CD14-positive monocyte (primary cell): ENCODE measurements around the gene CD200. TPM values are rescaled to one million over a fixed set of nuclear protein-coding genes. Genes with fewer than 3 reads are reported as not detected.
A peak's percentile ranks its signal among the peaks of the same experiment; 100 is the strongest.

Experiments used
- DNase-seq, 3 donors: peaks; one replicate each; pipeline ENCODE4 v3.0.0-alpha.2; 2011 to 2022
- H2AFZ ChIP-seq: 2 replicates; pipeline ENCODE4 v1.6.0; 2012; ENCODE audit warnings: mild to moderate bottlenecking, low read depth, low read length, inconsistent platforms; ENCODE audit not compliant: insufficient read depth, poor library complexity, severe bottlenecking
- H3K27ac ChIP-seq, 2 donors: 1 replicate in 1 of 2; 2 replicates in 1 of 2; pipeline ENCODE4 v1.5.1; 2012 to 2013; ENCODE audit warnings: low read length in 2 of 2, control low read depth in 1 of 2, inconsistent platforms in 1 of 2, low read depth in 1 of 2, mild to moderate bottlenecking in 1 of 2
- H3K27me3 ChIP-seq, 2 donors: one replicate each; pipeline versions ENCODE4 v1.6.0 to v1.6.1; 2011 to 2013; ENCODE audit warnings: low read length in 2 of 2; ENCODE audit not compliant: control insufficient read depth in 2 of 2, insufficient read depth in 2 of 2
- H3K36me3 ChIP-seq, 2 donors: replicated peaks in 1 of 2; 1 replicate in 1 of 2; 2 replicates in 1 of 2; pipeline versions ENCODE4 v1.5.1 to v1.6.1; 2012 to 2013; ENCODE audit warnings: low read length in 2 of 2, control low read depth in 1 of 2, inconsistent platforms in 1 of 2, mild to moderate bottlenecking in 1 of 2; ENCODE audit not compliant: insufficient read depth in 2 of 2, control insufficient read depth in 1 of 2
- H3K4me1 ChIP-seq, 2 donors: 1 replicate in 1 of 2; 2 replicates in 1 of 2; pipeline versions ENCODE4 v1.5.1 to v1.6.1; 2012 to 2013; ENCODE audit warnings: low read length in 2 of 2, control low read depth in 1 of 2, inconsistent platforms in 1 of 2, mild to moderate bottlenecking in 1 of 2, moderate library complexity in 1 of 2; ENCODE audit not compliant: insufficient read depth in 2 of 2, control insufficient read depth in 1 of 2
- H3K4me2 ChIP-seq: replicated peaks from 2 replicates; pipeline ENCODE3; 2012; ENCODE audit warnings: low read length, moderate library complexity, mild to moderate bottlenecking; ENCODE audit not compliant: poor library complexity, severe bottlenecking; ENCODE audit errors: extremely low read depth
- H3K4me3 ChIP-seq, 3 experiments: fragments of 200-600 bp in 1 of 3; sonication (generic) in 1 of 3; replicated peaks in 1 of 3; 1 replicate in 2 of 3; 2 replicates in 1 of 3; pipeline ENCODE4 v1.5.1; 2011 to 2013; ENCODE audit warnings: low read length in 3 of 3, mild to moderate bottlenecking in 3 of 3, control low read depth in 2 of 3, low read depth in 2 of 3, inconsistent platforms in 1 of 3, moderate library complexity in 1 of 3
- H3K79me2 ChIP-seq: 2 replicates; pipeline ENCODE4 v1.6.0; 2012; ENCODE audit warnings: mild to moderate bottlenecking, control low read depth, inconsistent platforms, low read length, moderate library complexity; ENCODE audit not compliant: insufficient read depth
- H3K9ac ChIP-seq: 2 replicates; pipeline ENCODE4 v1.6.0; 2017; ENCODE audit warnings: low read length, mild to moderate bottlenecking; ENCODE audit not compliant: insufficient read depth, poor library complexity, severe bottlenecking
- H3K9me3 ChIP-seq, 2 donors: replicated peaks in 1 of 2; 1 replicate in 1 of 2; 2 replicates in 1 of 2; pipeline versions ENCODE4 v1.5.1 to v1.6.1; 2012 to 2013; ENCODE audit warnings: low read length in 2 of 2, control low read depth in 1 of 2; ENCODE audit not compliant: control insufficient read depth in 1 of 2, insufficient read depth in 1 of 2
- H4K20me1 ChIP-seq: 2 replicates; pipeline ENCODE4 v1.6.0; 2012; ENCODE audit warnings: mild to moderate bottlenecking, low read length, control low read depth, moderate library complexity; ENCODE audit not compliant: insufficient read depth
- H3K27ac Mint-ChIP-seq, 7 donors: one replicate each; pipeline ENCODE4 v1.8.0; 2020; ENCODE audit warnings: mild to moderate bottlenecking in 7 of 7, mixed read lengths in 7 of 7, moderate library complexity in 6 of 7, inconsistent platforms in 2 of 7
- H3K27me3 Mint-ChIP-seq, 3 donors: one replicate each; pipeline ENCODE4 v1.8.0; 2021 to 2022; ENCODE audit warnings: low read depth in 3 of 3, mild to moderate bottlenecking in 3 of 3, mixed read lengths in 3 of 3, moderate library complexity in 3 of 3, inconsistent platforms in 1 of 3
- H3K36me3 Mint-ChIP-seq, 2 donors: one replicate each; pipeline ENCODE4 v1.8.0; 2020; ENCODE audit warnings: mixed read lengths in 2 of 2, inconsistent platforms in 1 of 2, mild to moderate bottlenecking in 1 of 2
- H3K4me1 Mint-ChIP-seq: one replicate; pipeline ENCODE4 v1.8.0; 2020; ENCODE audit warnings: mild to moderate bottlenecking, mixed read lengths
- H3K4me3 Mint-ChIP-seq, 2 donors: one replicate each; pipeline ENCODE4 v1.8.0; 2020; ENCODE audit warnings: mild to moderate bottlenecking in 2 of 2, mixed read lengths in 2 of 2, moderate library complexity in 1 of 2
- H3K9me3 Mint-ChIP-seq, 7 donors: one replicate each; pipeline ENCODE4 v1.8.0; 2020 to 2022; ENCODE audit warnings: mixed read lengths in 7 of 7, mild to moderate bottlenecking in 6 of 7, moderate library complexity in 6 of 7, inconsistent platforms in 2 of 7
- intact Hi-C, 2 donors: fragments of 100-400 bp; cut with micrococcal nuclease; formaldehyde crosslinking; loops; one replicate each; pipeline versions ENCODE4 v1.15.0 to v1.15.1; 2023
- polyA plus RNA-seq, 3 donors: library from polyadenylated mRNA; depleted of rRNA in 1 of 3; unstranded in 2 of 3; stranded (reverse) in 1 of 3; fragments of 300-500 nt in 2 of 3; fragments of >200 nt in 1 of 3; fragmentation: Illumina TruSeq in 2 of 3; gene quantifications; 1 replicate in 2 of 3; 2 replicates in 1 of 3; pipeline ENCODE4 v1.2.3, GENCODE V29; 2012 to 2021
- TF ChIP-seq, protein P1 (sequence below): fragments of 200-600 bp; IDR thresholded peaks from one replicate; pipeline ENCODE4 v1.8.0; 2022; ENCODE audit warnings: antibody characterized with exemption, mild to moderate bottlenecking

CD200 gene
- polyA plus RNA-seq, 3 donors, result 0.12 to 0.13 TPM; not detected in 1

DNA sequence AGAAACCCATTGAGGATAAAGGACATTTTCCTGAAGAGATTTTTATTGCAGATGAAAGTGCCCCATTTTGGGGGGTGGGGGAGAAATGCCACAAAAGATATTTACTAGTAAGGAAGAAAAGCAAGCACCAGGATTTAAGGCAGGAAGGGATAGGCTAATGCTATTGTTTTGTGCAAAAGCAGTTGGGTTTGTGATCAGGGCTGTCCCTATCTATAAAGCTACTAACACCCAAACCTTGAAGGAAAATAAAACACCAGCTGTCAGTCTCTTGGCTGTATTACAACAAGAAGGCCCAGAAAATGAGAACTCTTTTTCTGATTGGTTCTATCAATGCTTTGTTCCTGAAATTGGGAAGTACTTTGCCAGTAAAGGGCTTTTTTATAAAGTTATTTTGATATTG, 56.0 kb downstream of the CD200 start:
- Histone ChIP-seq H4K20me1 (no peaks in the 10 kb centered on the region), H3K4me3 (no peak overlapping the region), H2AFZ (no peak overlapping the region), H3K4me1 (peaks cover 20 to 23% of the 10 kb centered on the region in 2 donors), H3K79me2 (no peaks in the 10 kb centered on the region), H3K9me3 (no peaks in the 10 kb centered on the region), H3K36me3 (no peaks in the 10 kb centered on the region), H3K27ac (no peak overlapping the region), H3K27me3 (no peaks in the 10 kb centered on the region), H3K9ac (no peak overlapping the region), H3K4me2 (no peak overlapping the region)
- intact Hi-C loops, result no loop called here
- TF ChIP-seq, protein P1, sequence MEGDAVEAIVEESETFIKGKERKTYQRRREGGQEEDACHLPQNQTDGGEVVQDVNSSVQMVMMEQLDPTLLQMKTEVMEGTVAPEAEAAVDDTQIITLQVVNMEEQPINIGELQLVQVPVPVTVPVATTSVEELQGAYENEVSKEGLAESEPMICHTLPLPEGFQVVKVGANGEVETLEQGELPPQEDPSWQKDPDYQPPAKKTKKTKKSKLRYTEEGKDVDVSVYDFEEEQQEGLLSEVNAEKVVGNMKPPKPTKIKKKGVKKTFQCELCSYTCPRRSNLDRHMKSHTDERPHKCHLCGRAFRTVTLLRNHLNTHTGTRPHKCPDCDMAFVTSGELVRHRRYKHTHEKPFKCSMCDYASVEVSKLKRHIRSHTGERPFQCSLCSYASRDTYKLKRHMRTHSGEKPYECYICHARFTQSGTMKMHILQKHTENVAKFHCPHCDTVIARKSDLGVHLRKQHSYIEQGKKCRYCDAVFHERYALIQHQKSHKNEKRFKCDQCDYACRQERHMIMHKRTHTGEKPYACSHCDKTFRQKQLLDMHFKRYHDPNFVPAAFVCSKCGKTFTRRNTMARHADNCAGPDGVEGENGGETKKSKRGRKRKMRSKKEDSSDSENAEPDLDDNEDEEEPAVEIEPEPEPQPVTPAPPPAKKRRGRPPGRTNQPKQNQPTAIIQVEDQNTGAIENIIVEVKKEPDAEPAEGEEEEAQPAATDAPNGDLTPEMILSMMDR, result no peak
- DNase-seq, result no peak
- no peak overlapping the region for H3K4me3 Mint-ChIP-seq
- H3K9me3 Mint-ChIP-seq, result peaks cover 0 to 7% (median 0%) of the 10 kb centered on the region in 7 donors
- H3K4me1 Mint-ChIP-seq, result peaks cover 33% of the 10 kb centered on the region
- H3K27ac Mint-ChIP-seq, result peak overlapping the region in 1 of 7 donors; percentile 38
- H3K36me3 Mint-ChIP-seq, result no peaks in the 10 kb centered on the region
- H3K27me3 Mint-ChIP-seq, result no peaks in the 10 kb centered on the region

DNA sequence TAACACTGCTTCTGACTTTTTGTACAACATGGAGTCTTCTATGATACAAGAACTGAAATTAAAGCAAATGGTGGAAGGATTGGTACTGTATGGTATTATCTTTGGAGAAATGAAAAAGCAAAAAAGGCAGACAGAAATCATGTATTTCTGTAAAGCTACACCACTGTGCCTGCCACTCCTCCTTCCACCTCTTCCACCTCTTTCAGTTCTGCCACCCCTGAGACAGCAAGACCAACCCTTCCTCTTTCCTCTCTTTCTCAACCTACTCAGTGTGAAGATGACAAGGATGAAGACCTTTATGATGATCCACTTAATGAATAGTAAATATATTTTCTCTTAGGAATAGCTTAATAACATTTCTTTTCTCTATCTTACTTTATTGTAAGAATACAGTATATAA, 57.0 kb downstream of the CD200 start:
- H3K36me3 Mint-ChIP-seq, result no peaks in the 10 kb centered on the region
- no peak overlapping the region for H2AFZ ChIP-seq
- peaks cover 0 to 7% (median 0%) of the 10 kb centered on the region in 7 donors for H3K9me3 Mint-ChIP-seq
- H3K4me2 ChIP-seq, result no peak overlapping the region
- TF ChIP-seq, protein P1, result no peak
- DNase-seq, result peak in 1 of 3 donors; percentile 27
- no peak overlapping the region for H3K4me3 Mint-ChIP-seq
- peak overlapping the region in 1 of 7 donors; percentile 61 for H3K27ac Mint-ChIP-seq
- H3K9me3 ChIP-seq, result no peaks in the 10 kb centered on the region
- H3K79me2 ChIP-seq, result no peaks in the 10 kb centered on the region
- intact Hi-C loops, result no loop called here
- no peaks in the 10 kb centered on the region for H4K20me1 ChIP-seq
- no peak overlapping the region for H3K4me3 ChIP-seq
- H3K27me3 ChIP-seq, result no peaks in the 10 kb centered on the region
- no peaks in the 10 kb centered on the region for H3K36me3 ChIP-seq
- peaks cover 36% of the 10 kb centered on the region for H3K4me1 Mint-ChIP-seq
- no peak overlapping the region for H3K27ac ChIP-seq
- H3K4me1 ChIP-seq, result peaks cover 23 to 32% of the 10 kb centered on the region in 2 donors
- H3K27me3 Mint-ChIP-seq, result no peaks in the 10 kb centered on the region
- no peak overlapping the region for H3K9ac ChIP-seq
